AG04449 (cell line): ENCODE data around the gene PRPF19.
A peak's percentile ranks its signal among the peaks of the same experiment; 100 is the strongest.

Experiments used
- CTCF ChIA-PET: fragments of 350-600 bp; formaldehyde crosslinking; extraction: SDS; loops from one replicate; lab custom pipeline; 2021; ENCODE audit warnings: antibody characterized with exemption; lab: Yijun Ruan, JAX
- POLR2A ChIA-PET: fragments of 400-600, 350-600 bp; formaldehyde crosslinking; extraction: SDS; loops from one replicate; lab custom pipeline; 2020; ENCODE audit warnings: antibody characterized with exemption, inconsistent platforms; lab: Yijun Ruan, JAX
- DNase-seq: peaks from one replicate; pipeline ENCODE4 v3.0.0-alpha.2; 2010; ENCODE audit warnings: low read depth, low spot score
- H3K4me3 ChIP-seq: 2 replicates; pipeline ENCODE4 v1.5.1; 2011; ENCODE audit warnings: low read depth, mild to moderate bottlenecking, control low read depth, low read length
- TF ChIP-seq, protein P1 (sequence below): IDR thresholded peaks from one replicate; pipeline ENCODE4 v1.5.1; 2011; ENCODE audit warnings: mild to moderate bottlenecking, moderate library complexity, low read length, control low read depth, inconsistent platforms; ENCODE audit not compliant: insufficient read depth; ENCODE audit errors: missing control alignments

Gene PRPF19

GRCh38 chr11:60927061-60927592 lies 20.7 kb upstream of the PRPF19 start:
- TF ChIP-seq, protein P1, sequence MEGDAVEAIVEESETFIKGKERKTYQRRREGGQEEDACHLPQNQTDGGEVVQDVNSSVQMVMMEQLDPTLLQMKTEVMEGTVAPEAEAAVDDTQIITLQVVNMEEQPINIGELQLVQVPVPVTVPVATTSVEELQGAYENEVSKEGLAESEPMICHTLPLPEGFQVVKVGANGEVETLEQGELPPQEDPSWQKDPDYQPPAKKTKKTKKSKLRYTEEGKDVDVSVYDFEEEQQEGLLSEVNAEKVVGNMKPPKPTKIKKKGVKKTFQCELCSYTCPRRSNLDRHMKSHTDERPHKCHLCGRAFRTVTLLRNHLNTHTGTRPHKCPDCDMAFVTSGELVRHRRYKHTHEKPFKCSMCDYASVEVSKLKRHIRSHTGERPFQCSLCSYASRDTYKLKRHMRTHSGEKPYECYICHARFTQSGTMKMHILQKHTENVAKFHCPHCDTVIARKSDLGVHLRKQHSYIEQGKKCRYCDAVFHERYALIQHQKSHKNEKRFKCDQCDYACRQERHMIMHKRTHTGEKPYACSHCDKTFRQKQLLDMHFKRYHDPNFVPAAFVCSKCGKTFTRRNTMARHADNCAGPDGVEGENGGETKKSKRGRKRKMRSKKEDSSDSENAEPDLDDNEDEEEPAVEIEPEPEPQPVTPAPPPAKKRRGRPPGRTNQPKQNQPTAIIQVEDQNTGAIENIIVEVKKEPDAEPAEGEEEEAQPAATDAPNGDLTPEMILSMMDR, result no peak
- DNase-seq, result no peak
- POLR2A ChIA-PET, result no interaction called here
- CTCF ChIA-PET, result interaction anchor here (1.0 to 1.2 kb wide), 3 partner anchors 12 to 242 kb away, joined by 3 read pairs; partner anchors contain the start of gene TMEM109
- no peak overlapping the region for H3K4me3 ChIP-seq

DNA sequence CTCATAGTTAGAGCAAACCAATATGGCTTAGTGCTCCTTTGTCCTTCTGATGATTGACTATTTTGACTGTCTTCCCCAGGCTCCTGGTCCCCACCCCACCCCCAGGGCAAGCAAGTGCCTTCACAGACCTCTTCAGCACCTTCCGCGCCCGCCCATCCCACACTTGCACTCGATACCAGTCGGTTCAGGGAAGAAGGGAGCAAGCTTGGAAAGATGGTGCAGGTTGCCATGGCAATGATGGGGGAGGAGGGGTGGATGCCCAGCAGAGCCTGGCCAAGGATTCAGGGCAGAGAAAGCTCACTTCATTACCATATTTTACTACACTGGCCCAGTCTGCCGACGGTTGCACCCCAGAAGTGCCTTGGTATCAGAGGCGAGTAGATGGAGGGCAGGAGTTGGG lies 20.1 kb upstream of the PRPF19 start:
- ChIA-PET POLR2A (no interaction called here), CTCF (interaction anchor here (1.0 to 1.1 kb wide), 2 partner anchors 11 to 242 kb away, joined by 3 read pairs; no protein-coding TSS in a partner anchor)
- TF ChIP-seq, protein P1, result no peak
- H3K4me3 ChIP-seq, result no peak overlapping the region
- DNase-seq, result no peak

DNA sequence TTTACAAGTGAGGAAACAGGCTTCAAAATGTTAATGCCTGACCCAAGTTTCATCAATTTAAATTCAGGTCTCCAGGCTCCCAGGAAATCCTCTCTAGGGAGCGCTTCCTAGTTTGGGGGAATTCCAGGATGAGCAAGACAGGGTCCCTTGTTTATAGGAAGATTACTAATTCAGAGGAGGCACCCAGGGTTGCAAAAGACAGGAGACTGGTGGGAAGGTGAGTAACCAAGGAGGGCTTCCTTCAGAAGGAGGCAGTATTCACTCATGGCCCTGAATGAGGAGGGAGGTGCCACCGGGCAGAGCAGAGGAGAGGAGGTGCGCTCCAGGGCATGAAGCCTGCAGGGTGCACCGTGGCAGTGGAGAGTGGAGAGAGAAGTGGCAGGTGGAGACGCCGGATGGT lies 19.5 kb upstream of the PRPF19 start:
- DNase-seq, result peak; percentile 23
- POLR2A ChIA-PET, result no interaction called here
- H3K4me3 ChIP-seq, result peak overlapping the region; percentile 67
- CTCF ChIA-PET, result no interaction called here
- TF ChIP-seq, protein P1, result no peak

DNA sequence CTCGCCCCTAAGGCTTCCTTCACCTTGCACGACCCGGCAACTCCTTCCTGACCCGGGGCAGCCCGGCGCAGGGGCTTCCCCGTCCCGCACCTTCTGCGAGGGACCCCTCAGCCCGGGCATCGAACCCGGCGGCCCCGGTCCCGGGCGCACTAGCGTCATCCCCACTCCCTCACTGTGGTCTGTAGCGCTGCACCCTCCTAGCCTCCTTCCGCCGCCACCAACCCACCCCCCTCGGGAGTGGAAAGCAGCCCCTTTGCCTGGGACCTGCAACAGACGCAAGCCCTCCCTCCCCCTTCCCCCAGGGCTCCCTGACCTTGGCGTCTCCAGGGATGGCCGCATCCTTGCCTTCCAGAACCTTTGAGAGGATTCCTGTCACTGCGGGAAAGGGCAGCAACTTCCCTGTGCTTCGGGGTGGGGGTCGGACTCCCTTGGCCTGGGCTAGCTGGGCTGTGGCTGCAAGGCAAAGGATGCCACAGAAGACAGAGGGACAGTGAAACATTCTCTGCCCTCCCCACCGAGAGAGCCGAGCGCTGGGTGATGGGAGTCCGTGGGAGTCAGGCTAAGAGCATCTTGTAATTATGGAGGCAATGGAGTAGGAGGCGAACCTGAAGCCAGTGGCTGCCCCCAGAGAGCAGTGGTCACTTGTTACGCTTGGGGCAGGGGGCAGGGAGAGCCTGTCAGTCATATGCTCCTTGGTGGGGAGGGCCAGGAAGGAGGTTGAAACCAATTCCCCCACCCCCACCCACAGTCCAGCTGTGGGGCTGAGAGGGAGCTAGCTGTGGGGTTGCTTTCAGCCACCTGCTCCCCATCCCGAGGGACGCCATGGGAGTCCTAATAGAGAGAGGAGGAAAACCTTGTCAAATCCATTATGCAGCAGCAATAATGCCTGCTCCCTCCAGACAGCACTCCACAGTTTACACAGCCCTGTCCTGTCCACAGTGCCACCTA lies 18.8 kb upstream of the PRPF19 start:
- TF ChIP-seq, protein P1, result no peak
- ChIA-PET CTCF (no interaction called here), POLR2A (no interaction called here)
- peak overlapping the region; percentile 67 for H3K4me3 ChIP-seq
- no peak for DNase-seq

GRCh38 chr11:60924110-60924905 lies 17.9 kb upstream of the PRPF19 start, which contains the start of gene TMEM132A:
TMEM132A (plus strand) TSS chr11:60924460; CDS start chr11:60924634, 174 bp downstream.
- peak within 1 kb of the TSS; percentile 67 for H3K4me3 ChIP-seq
- TF ChIP-seq, protein P1, result no peak
- POLR2A ChIA-PET, result interaction anchor here (1.1 kb wide), 1 partner anchor 9 kb away, joined by 5 read pairs; no protein-coding TSS in a partner anchor
- no peak for DNase-seq
- CTCF ChIA-PET, result interaction anchor here (0.6 to 1.8 kb wide), 6 partner anchors 9 to 263 kb away, joined by 3 to 5 read pairs (median 4); partner anchors contain the start of gene TMEM109
